HG03460 (cell line): ENCODE results near the gene RNF157.

Experiments
- ATAC-seq: cut with Tn5 transposase; IDR thresholded peaks from one replicate; pipeline ENCODE4 v1.9.1; 2021; ENCODE audit not compliant: unreplicated experiment

Gene RNF157

DNA sequence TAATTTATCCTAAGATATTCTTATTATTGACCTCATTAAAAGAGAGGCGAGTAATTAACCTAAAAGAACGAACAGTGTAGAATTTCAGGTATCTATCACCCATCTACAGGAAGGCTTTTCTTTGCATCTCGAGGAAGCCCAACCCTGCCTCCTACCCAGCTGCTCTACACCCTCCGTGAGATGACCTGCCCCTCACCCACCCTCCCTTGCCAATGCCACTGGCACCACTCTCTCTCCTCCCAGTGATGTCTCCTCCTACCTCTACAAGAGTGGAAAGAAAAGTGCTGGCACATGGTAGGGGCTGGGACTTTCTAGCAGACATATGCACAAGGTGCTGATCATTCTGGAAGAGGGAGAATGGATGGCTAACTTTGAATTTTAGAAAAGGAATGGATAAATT is 76.4 kb downstream of the RNF157 start:
- ATAC-seq, result no peak

DNA sequence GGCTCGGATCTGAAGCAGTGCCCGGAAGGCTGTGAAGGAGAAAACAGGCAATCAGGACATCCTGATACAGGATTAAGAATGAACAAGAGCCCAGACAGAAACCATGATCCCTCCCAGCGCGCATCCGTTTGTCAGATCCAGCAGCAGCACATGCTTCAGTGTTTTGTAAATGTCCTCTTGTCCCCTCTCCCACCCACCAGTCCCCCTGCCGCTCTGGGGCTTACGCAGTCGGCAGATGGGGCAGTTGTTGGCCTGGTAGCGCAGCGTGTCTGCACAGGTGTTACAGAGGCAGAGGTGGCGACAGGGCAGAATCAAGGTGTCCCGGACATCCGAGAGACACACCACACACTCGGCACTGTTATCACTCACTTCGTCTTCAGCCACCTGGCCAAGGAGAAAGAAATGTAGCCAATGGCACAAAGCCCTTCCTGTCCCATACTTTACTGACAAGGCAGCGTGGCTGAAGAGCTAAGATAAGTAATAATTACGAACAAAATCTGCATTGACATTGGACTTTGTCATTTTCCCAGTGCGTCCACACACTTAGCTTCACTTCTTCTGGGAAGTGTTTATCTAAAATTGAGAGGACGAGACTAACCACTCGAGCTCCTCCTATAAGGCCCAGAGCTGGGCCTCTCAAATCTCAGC is 78.5 kb downstream of the RNF157 start:
- no peak for ATAC-seq

DNA sequence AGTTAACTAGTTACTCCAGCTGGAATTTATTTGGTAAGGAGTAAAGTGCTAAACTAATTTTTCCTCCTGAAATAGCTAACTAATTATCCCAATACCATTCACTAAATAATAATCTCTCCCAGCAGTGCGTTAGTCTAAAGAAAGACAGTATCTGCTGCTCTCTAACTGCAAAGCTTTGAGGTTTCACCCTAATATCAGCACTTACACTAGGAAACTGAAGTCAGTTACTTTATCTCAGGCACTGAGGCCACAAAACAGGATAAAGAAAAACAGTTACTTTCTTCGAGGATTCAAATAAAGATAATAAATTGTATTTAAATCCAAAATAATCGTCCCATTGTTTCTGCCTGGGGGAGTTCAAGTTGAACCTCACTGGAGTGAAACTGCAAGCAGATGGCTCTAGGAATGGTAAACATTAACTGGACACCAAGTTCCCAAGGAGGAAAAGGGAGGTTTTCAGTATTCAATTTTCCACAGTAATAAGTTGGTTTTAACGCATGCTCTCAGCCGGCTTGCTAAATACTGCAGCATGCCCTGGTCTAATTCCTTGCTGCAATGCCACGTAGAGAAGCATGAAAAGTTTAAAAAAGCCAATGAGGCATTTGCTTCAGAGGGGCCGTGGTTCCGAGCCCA is 79.3 kb downstream of the RNF157 start:
- no peak for ATAC-seq

DNA sequence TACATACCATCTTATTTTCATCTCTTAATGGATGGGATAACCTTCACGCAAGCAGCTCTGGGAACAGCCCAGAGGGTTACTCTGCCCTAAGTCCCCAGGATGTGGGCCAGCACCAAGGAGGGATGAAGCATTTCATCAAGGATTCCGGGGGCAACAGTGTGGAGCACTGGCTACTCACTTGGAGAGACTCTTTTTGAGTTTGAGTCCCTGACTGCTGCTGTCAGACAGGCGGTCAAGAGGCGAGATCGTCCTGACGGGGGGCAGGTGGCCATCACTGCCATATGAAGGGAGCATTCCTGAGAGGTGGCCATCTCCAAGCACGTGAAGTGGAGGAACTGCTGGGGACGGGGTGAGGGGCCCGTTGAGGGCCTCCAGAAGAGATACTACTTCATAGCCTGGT is 81.1 kb downstream of the RNF157 start:
- ATAC-seq, result no peak

DNA sequence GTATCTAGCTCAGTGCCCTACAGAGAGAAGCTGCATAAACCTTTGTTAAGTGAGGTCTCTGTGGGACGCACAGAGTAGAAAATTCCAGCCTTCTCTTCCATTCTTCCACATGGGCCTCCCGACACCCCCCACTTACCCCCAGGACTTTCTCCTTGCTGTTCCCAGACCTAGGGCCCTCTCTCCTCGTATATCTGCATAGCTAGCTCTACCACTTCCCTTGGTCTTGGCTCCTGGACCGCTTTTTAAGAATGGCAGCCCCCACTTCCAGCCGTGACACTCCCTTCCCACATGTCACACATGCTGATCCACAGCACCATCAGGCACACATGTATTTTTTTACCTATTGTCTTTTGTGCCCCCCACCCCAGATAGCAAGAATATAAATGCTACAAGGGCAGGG is 82.5 kb downstream of the RNF157 start:
- no peak for ATAC-seq

DNA sequence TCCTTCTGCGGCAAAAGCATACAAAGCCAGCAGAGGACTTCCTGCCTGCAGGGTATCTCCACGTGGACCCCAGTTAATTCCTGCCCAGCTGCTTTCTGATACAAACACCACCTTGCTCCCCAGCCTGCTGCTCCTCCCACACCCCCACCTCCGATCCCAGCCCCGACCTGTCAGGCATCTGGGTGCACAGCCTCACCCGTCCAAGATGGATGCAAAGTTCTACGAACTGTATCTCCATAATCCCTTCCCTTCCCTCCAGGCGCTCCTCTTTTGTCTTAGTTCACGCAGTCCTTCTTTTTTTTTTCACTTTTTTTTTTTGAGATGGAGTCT is 83.7 kb downstream of the RNF157 start:
- ATAC-seq, result no peak

DNA sequence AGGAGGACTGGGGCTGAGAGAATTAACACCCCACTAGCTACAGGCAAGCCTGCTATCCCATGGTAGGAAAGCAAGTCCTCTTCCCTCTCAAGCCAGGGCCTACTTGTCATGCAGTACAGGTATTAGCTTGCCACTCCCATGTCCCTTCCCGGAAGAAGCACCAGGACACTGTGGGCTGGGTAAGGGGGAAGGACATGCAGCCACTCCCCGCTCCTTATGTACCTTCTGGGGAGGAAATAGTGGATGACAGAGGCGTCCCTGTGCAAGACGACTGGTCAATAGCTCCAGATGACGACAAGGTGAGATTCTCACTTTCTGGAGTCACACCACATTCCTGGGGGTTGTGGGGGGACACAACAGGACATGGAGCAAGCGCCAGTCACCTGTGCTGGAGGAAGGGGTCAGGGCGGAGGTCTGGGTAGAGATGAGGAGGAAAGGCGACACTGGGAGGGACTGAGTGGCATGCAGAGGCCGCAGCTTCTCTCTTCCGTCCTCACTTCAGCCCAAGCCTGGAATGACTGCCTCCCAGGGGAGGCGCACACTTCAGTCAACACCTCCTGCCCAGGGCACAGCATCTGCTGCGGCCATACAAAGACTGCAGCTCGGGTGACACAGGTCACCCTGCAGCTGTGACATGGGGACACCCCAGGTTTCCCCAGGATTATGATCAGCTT is 84.2 kb downstream of the RNF157 start:
- no peak for ATAC-seq

DNA sequence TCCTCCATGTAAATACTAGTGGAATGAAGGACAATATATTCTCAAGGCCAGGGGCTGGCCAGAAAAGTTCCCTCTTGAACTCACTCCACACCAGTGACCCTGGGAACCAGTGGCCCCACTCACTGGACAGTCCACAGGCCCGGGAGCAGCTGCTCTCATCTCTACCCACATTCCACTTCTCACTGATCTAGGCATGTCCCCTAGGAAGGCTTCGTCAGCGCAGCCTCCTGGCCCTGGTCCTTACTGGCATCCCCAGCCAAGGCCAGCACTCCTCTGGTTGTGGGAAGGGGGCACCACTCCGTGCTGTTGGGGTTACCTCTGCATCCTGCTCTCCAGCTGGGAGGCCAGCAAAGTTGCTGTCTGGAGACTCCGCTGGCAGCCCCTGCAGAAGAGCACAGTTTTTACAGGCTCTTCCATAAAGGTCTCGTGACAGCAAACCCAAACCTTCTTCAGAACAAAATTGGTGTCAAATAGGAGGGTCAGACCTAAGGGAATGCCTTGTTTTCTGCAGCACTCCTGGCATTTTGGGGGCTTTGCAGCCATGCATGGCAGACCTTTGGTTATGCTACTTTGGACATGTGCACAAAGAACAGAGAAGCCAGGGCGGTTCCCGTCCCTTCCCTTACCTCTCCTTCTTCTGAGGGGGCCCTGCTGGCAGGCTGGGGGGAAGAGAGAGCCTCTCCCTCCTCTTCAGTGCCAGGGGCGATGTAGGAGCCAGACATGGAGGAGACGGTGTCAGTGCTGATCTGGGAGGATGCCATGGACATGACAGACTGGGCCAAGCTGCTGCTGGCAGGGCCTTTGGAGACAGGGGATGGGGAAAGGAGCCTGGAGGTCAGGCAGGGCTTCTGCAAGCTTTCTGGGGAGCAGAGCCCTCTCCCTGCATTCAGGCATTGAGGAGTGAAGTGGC is 85.1 kb downstream of the RNF157 start:
- ATAC-seq, result no peak

DNA sequence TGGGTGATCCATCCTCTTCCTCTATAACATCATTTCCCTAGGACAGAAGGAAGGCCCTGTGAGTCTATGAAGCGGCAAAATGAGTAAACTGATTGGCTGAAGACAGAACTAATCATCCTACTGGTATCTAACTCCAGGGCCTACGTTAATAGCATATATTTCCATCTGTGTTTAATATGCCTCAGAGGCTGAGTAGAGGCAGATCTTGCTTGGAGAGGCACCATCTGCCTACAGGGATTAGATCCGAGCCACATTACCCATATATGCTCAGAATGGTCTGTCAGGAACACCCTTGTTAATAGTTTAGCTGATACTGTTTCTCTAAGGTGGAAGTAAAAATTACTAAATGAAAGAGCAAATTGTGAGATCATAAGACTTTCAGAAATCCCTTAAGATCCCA is 86.0 kb downstream of the RNF157 start:
- no peak for ATAC-seq

DNA sequence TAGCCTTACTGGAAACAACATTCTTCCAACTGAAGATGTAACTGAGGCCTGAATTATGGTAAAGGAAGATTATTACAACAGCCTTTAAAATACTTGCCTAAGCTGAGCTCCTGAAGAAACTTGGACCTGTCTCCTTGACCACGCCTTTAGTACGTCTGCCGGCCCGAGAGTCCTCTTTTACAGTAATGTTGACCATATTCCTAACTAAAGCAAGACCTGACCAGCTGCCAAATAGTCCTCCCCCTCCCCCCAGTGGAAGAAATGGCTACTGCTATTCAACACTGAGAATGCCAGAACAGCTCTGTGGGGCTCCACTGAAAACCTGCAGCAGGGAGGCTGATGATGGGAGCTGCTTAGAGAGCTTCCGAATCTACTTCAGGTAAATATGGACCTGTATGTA is 86.7 kb downstream of the RNF157 start:
- no peak for ATAC-seq

DNA sequence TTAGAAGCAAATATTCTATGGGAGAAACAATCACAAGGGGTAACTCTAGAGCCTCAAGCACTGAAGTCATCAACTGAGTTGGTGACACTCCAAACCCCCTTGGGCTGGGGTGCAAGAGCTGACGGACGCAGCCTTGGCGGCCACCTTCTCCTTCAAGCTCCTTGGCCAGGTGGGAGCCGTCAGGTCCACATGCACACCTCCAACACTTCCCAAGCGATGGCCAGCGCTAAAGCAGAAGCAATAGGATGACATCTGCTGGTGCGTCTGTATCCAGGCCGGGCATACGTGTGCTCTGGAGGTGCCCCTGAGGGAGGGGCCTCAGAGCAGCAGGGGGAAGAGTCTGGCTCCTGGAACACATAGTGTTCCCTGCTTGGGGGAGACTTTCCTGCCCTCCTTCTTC is 87.1 kb downstream of the RNF157 start:
- ATAC-seq, result no peak

DNA sequence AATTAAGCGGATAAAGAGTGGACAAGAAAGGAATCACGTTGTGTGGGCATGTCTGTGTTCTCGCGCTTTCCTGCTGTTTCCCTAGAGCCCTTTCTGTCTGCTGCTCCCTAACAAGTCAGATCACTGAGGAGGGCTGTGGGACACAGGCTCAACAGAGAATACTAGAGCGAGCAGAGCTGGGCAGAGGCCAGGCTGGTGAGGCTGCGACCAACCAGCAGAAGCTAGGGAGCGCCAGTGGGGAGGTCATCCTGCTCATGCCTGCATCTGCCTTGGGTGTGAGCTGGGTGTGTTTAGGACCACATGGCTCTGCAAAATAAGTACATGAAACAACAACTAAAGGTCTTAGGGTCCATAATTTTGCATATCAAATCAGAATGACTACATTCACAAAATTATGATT is 87.7 kb downstream of the RNF157 start:
- ATAC-seq, result no peak

DNA sequence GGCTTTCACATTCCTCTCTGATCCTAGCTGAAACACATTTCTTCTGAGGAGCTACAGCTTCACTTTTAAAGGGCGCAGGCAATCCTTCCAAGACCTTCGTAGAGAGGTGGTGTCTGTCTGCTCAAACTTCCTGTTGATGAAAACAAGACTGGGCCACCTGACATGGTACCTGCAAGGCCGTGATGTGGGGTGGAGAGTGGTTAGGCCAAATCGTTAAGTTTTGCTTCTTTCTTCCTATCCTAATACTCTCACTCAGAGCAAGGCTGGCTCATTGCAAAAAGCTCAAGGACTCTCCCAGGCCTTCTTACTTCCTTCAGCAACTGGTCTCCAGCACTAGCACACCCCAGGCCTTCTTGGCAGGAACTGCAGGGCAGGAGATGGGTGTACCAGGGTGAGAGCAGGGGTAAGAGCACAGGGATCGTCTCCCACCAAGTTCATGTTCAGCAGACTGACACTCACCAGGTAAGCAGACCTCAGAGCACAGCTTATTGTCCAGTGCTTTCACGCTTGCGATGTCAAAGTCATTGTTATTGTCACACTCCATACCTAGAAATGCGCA is 88.3 kb downstream of the RNF157 start:
- no peak for ATAC-seq

DNA sequence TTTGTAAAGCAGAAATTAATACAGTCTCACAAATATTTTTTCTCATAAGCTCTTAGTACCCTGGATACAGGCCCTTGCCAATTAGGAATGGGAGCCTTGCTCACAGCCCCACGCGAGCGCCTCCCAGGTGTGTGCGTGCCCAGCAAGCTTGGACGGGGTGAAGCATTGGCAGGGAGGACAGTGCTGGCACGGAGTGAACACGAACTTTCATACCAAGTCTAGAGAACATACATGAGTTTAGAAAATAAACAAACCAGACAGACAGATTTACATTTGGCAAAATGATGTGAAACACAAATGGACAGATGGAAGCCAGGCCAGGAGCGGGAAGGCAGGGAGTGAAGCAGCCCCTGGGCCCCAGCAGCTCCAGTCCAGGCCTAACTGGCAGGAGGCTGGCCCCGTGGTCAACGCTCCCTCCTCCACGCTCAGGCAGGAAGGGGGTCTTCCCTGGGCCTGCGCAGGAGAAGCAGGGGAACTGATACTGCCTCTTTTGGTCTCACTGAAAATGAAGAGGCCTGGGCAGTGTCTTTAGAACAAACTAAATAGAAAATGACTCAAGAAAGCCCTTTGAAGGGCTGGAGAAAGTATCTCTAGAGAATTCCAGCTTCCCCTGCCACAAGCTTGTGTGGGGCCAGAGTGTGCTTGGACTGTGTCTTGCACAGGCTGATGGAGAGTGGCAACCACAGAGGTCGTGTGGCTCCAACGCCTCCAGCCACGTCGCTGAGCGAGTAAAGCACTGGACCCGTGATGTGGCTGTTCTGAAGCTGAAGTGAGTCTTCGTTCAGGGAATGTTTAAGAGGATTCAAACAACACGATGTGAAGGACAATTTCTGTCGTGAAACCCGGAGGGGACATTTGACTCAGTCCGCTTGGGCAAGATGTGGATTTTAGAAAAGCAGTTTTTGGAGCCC is 89.3 kb downstream of the RNF157 start:
- no peak for ATAC-seq

DNA sequence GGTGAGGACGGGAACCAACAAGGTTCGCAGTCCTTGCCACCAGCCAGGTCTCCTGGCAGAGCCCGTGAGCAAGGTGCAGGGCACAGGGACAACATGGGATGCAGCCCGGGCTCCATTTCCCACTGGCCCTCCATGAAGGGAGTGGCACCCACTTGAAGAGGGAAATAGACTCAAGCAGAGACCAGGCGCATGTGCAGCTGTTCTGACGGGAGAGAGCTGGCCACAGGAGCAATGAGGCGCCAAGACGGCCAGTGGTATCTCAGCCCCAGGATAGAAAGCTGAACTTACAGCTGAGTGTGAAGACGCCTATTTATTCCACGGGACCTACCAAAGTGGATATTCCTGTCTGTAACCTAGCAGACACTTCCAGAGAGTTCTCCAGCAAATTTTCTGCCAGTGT is 91.1 kb downstream of the RNF157 start:
- ATAC-seq, result no peak

DNA sequence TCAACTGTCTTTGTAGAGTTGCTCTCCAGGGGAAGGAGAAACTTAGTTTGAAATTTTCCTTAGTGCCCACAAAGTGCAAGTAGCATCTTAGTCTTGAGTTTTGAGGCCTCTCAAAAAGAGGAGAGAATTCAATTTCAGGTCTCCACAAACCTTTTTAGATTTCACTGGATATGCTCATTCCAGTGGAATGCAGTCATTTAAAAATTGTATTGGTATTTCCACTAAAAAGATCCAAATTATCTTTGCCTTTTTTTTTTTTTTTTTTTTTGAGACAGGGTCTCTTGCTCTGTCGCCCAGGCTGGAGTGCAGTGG is 92.3 kb downstream of the RNF157 start:
- ATAC-seq, result no peak

DNA sequence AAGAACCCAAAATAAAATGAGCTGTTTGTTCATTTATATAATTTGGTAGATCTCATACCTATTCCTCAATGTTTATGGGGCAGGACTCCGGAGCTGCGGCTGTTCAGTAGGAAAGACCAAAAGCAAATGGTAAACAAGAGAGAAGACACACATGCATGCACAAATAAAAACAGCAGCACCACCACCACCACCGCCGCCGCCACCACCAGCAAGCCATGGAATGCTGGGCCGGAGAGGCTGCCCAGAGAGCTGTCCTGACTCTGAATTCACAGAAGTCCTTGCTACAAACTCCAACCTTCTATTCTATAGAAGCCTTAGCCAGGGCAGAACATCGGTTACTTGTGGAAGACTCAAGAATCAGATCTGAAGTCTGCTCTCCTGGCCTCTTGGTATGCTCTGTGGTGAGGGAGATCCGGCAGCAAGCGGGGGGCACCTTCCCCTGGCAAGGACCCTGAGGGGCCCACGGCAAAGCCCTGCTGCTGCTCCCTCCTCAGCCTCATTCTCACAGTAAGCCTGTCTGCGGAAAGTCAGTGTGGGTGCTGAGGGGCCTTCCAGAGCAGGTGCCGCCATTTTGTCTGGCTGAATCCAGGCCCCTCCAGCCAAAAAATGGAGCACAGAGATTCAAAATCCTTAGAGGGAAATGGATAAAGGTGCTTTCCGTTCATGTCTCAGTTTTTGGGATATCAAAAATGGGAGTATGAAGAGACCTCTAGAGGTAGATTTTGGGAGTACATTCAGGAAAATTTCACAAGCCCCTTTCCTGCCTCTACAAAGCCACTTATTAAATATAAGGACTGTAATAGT is 92.9 kb downstream of the RNF157 start:
- no peak for ATAC-seq

DNA sequence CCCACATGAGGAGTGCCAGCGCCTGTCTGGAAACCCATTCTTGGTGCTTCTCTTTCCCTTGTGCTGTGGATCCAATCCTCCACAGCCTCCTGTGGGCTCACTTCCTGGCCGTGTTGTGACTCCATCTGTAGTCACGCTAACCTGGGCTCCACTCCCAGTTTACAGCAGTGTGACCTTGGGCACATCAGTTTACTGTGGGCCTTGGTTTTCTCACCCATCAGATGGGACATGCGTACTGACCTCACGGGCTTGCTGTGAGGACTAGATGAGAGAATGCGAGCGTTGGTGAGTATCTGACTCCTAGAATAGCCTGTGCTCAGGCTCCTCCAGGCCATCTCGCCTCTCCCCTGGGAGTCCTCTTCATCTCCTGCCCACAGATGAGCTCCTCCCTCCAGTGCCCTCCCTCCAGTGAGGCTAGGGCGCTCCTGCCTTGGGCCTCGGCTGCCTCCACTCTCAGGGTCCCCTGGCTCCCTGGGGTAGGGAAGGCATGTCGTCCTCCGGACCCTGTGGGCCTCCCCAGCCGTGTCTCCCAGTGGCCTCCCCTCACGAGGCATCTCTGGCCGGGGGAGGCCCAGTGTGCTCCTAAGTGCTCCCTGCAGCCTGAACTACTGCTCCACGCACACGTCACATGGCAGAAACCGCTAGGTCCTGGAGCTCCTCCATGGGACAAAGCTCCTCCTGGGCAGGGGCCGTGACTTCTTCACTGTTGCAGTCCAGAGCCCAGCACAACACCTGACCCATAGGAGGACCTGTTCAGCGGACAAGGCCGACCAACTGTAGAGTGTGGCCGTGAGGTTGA is 94.0 kb downstream of the RNF157 start:
- ATAC-seq, result no peak
